ENCODE data around the gene XRRA1.

Gene XRRA1

GRCh38 chr11:74870485-74870884, 78.4 kb downstream of the XRRA1 start:
- POLR2A ChIA-PET: no interaction called here
- CTCF ChIA-PET: no interaction called here
- DNase-seq (ENCODE audit: extremely low spot score): peak; percentile 42
- TF ChIP-seq ZNF384 (IDR thresholded peaks at IDR 0.05): no peak

DNA sequence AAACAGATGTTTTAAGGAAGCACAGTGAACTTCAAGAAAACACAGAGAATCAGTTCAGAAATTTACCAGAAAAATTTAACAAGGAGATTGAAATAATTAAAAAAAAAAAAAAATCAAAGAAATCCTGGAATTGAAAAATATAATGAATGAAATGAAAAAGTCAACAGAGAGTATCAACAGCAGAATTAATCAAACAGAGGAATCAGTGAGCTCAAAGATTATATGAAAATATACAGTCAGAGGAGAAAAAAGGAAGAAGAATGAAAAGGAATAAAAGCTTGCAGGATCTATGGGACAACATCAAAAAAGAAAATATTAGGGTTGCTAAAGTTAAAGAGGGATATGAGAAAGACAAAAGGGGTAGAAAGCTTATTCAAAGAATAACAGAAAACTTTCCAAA, 82.3 kb downstream of the XRRA1 start:
- ChIA-PET POLR2A (no interaction called here), CTCF (no interaction called here)
- no peak for DNase-seq (ENCODE audit: extremely low spot score)
- TF ChIP-seq HDGF (IDR thresholded peaks at IDR 0.05; ENCODE audit: borderline replicate concordance): no peak

DNA sequence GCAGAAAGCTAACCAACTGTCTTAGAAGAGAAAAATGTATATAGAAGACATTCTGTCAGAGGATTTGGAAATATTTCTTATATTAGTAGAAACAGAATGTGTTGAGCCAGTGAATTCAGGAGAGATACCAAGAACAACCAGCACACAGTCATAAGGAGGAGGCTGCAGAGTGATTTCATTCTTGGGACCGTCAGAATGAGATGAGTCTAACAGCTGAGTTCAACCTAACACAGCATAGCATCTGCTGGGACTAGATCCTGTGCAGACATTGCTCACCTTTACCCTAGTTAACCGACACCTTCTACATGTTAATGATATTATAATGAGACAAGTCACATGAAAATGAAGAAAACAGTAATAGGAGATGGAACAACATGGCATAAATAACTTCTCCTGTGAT, 85.5 kb downstream of the XRRA1 start:
- CTCF ChIA-PET: no interaction called here
- DNase-seq (ENCODE audit: extremely low spot score): no peak

DNA sequence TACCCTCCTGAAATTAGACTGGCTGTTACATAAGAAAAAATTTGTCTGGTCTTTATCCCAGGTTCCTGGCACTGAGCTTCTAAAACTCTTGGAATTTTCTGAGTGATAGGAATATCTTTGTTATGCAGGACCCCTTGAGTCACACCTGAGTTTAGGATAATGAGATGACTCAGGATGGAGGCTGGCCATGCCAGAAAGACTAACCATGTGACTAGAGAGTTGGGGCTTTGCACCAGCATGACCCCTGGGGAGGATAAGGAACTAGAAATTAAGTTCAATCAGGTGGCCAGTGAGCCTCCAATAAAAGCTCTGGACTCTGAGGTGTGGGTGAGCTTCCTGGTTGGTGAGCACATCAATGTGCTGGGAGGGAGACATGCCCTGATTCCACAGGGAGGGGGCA, 88.1 kb downstream of the XRRA1 start:
- CTCF ChIA-PET: no interaction called here
- POLR2A ChIA-PET: no interaction called here
- DNase-seq (ENCODE audit: extremely low spot score): no peak
- no peak for TF ChIP-seq CTBP1 (IDR thresholded peaks at IDR 0.05; ENCODE audit: borderline replicate concordance)
- TF ChIP-seq ARNT (IDR thresholded peaks at IDR 0.05): no peak
- TF ChIP-seq BHLHE40 (IDR thresholded peaks at IDR 0.05; ENCODE audit: borderline replicate concordance): no peak
- no peak for TF ChIP-seq PKNOX1 (IDR thresholded peaks at IDR 0.05)
- TF ChIP-seq NFRKB (IDR thresholded peaks at IDR 0.05): no peak
- TF ChIP-seq HDGF (IDR thresholded peaks at IDR 0.05; ENCODE audit: borderline replicate concordance): no peak
- TF ChIP-seq LEF1 (IDR thresholded peaks at IDR 0.05; ENCODE audit: borderline replicate concordance): no peak
- no peak for TF ChIP-seq FOXK2 (IDR thresholded peaks at IDR 0.05)
- TF ChIP-seq FOXA1 (IDR thresholded peaks at IDR 0.05): no peak
- TF ChIP-seq L3MBTL2 (conservative IDR thresholded peaks at IDR 0.05): no peak
- no peak for TF ChIP-seq ZNF384 (IDR thresholded peaks at IDR 0.05)
- no peak for TF ChIP-seq TARDBP (IDR thresholded peaks at IDR 0.05)
- no peak for TF ChIP-seq SP1 (IDR thresholded peaks at IDR 0.05)
- no peak for TF ChIP-seq SUZ12 (IDR thresholded peaks at IDR 0.05)
- TF ChIP-seq ELF4 (IDR thresholded peaks at IDR 0.05): no peak

More for the DNA sequence above, 85.5 kb downstream of the XRRA1 start:
- POLR2A ChIA-PET: no interaction called here
- TF ChIP-seq FOXK2 (IDR thresholded peaks at IDR 0.05) (no peak), CTBP1 (IDR thresholded peaks at IDR 0.05; ENCODE audit: borderline replicate concordance) (no peak), L3MBTL2 (conservative IDR thresholded peaks at IDR 0.05) (no peak), ELF4 (IDR thresholded peaks at IDR 0.05) (no peak), FOXM1 (IDR thresholded peaks at IDR 0.05; ENCODE audit: borderline replicate concordance) (no peak), HDGF (IDR thresholded peaks at IDR 0.05; ENCODE audit: borderline replicate concordance) (no peak), NFRKB (IDR thresholded peaks at IDR 0.05) (no peak), LEF1 (IDR thresholded peaks at IDR 0.05; ENCODE audit: borderline replicate concordance) (no peak), ZNF384 (IDR thresholded peaks at IDR 0.05) (no peak), SUZ12 (IDR thresholded peaks at IDR 0.05) (no peak), FOXA1 (IDR thresholded peaks at IDR 0.05) (no peak), SP1 (IDR thresholded peaks at IDR 0.05) (no peak), ARNT (IDR thresholded peaks at IDR 0.05) (no peak), TARDBP (IDR thresholded peaks at IDR 0.05) (no peak), BHLHE40 (IDR thresholded peaks at IDR 0.05; ENCODE audit: borderline replicate concordance) (no peak), PKNOX1 (IDR thresholded peaks at IDR 0.05) (no peak)

GRCh38 chr11:74853223-74853622, 95.7 kb downstream of the XRRA1 start:
- TF ChIP-seq L3MBTL2 (conservative IDR thresholded peaks at IDR 0.05): no peak
- TF ChIP-seq FOXA1 (IDR thresholded peaks at IDR 0.05): no peak
- TF ChIP-seq ELF4 (IDR thresholded peaks at IDR 0.05): no peak
- no peak for TF ChIP-seq NFRKB (IDR thresholded peaks at IDR 0.05)
- TF ChIP-seq BHLHE40 (IDR thresholded peaks at IDR 0.05; ENCODE audit: borderline replicate concordance): no peak
- no peak for TF ChIP-seq ARNT (IDR thresholded peaks at IDR 0.05)
- no peak for TF ChIP-seq SP1 (IDR thresholded peaks at IDR 0.05)
- POLR2A ChIA-PET: no interaction called here
- CTCF ChIA-PET: interaction anchor here (0.6 kb wide), 1 partner anchor 8 kb away, joined by 3 read pairs; no protein-coding TSS in a partner anchor
- no peak for DNase-seq (ENCODE audit: extremely low spot score)

DNA sequence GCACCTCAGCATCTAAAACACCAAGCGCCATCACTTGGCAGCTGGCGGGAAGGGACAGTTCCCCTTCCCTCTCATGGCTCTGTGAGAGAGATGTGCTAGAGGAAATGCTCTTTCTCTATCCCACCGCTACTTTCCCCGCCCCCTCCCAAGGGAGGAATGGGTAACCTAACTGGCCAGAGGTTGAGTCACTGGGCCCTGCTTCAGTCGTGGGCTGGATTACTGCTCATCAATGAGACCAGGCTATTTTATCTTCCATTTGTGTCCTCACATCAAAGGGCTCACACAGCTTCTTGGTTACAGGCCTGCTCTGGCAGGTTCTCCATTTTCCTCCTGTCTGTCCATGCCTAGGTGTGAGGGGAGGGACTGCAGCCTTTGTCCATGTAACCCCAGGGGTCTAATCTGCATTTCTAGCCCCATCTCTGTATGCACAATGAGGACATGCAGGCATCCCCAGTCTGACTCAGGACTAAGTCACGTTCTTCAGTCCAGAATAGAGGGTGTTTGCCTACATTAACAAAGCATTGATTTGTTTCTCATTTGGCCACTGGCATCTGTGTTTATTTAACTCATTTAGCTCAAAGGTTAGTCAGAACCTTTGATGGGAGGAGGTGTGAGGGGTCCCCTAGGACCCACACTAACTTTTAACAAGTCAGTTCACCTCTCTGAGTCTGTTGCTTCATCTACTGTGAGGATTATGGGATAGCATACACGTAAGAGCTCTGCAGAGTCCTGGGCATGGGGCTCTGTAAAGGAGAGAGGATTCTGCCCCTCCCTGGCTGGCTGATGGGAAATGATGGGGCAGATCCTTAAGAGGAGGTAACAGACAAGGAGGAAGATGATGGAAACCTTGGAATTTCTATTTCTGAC, 99.1 kb downstream of the XRRA1 start:
- ChIA-PET CTCF (interaction anchor here (0.6 kb wide), 1 partner anchor 171 kb away, joined by 4 read pairs; no protein-coding TSS in a partner anchor), POLR2A (no interaction called here)
- TF ChIP-seq FOXA1 (IDR thresholded peaks at IDR 0.05) (no peak), TARDBP (IDR thresholded peaks at IDR 0.05) (no peak), SUZ12 (IDR thresholded peaks at IDR 0.05) (no peak), SP1 (IDR thresholded peaks at IDR 0.05) (no peak), NFRKB (IDR thresholded peaks at IDR 0.05) (no peak), BHLHE40 (IDR thresholded peaks at IDR 0.05; ENCODE audit: borderline replicate concordance) (no peak), FOXM1 (IDR thresholded peaks at IDR 0.05; ENCODE audit: borderline replicate concordance) (no peak)
- DNase-seq (ENCODE audit: extremely low spot score): no peak

DNA sequence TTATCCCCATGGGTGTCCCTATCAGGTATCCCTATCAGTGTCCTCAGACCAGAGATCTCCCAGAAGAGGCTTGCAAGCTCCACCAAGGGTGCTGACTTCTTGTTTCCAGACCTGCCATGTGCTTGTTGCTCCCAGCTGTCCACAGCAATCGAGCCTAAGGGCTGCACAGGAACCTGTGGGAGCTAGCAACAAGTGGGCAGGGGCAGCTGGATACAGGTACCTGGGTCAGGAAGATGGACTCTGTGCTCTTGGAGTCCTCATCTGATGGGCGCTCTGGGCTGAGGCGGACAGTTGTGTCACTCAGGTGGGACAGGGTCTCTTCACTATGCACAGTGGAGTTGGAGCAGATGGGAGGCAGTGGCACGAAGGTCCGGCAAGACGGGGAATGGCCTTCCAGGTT, 101.0 kb downstream of the XRRA1 start:
- ChIA-PET POLR2A (no interaction called here), CTCF (no interaction called here)
- no peak for DNase-seq (ENCODE audit: extremely low spot score)
- TF ChIP-seq TARDBP (IDR thresholded peaks at IDR 0.05): no peak
- no peak for TF ChIP-seq FOXM1 (IDR thresholded peaks at IDR 0.05; ENCODE audit: borderline replicate concordance)
- TF ChIP-seq LEF1 (IDR thresholded peaks at IDR 0.05; ENCODE audit: borderline replicate concordance): no peak
- TF ChIP-seq FOXK2 (IDR thresholded peaks at IDR 0.05): no peak
- TF ChIP-seq BHLHE40 (IDR thresholded peaks at IDR 0.05; ENCODE audit: borderline replicate concordance): no peak
- no peak for TF ChIP-seq ZNF384 (IDR thresholded peaks at IDR 0.05)
- no peak for TF ChIP-seq SP1 (IDR thresholded peaks at IDR 0.05)
- TF ChIP-seq PKNOX1 (IDR thresholded peaks at IDR 0.05): no peak
- TF ChIP-seq HDGF (IDR thresholded peaks at IDR 0.05; ENCODE audit: borderline replicate concordance): no peak
- TF ChIP-seq ELF4 (IDR thresholded peaks at IDR 0.05): no peak
- TF ChIP-seq FOXA1 (IDR thresholded peaks at IDR 0.05): no peak
- no peak for TF ChIP-seq CTBP1 (IDR thresholded peaks at IDR 0.05; ENCODE audit: borderline replicate concordance)
- no peak for TF ChIP-seq SUZ12 (IDR thresholded peaks at IDR 0.05)
- TF ChIP-seq NFRKB (IDR thresholded peaks at IDR 0.05): no peak
- no peak for TF ChIP-seq L3MBTL2 (conservative IDR thresholded peaks at IDR 0.05)
- no peak for TF ChIP-seq ARNT (IDR thresholded peaks at IDR 0.05)
